Measurements from ENCODE around the gene BPGM. TPM values are rescaled to one million over a fixed set of nuclear protein-coding genes. Genes with fewer than 3 reads are reported as not detected.

The BPGM gene
- total RNA-seq, 1 donor from 2014 or later, result 9.1 TPM

GRCh38 chr7:134690016-134690415, 43.4 kb downstream of the BPGM start:
- Histone ChIP-seq H3K9me3 (no peaks in the 10 kb centered on the region), H3K27ac (peak overlapping the region; percentile 64), H3K27me3 (no peaks in the 10 kb centered on the region), H3K36me3 (no peaks in the 10 kb centered on the region), H3K4me1 (peaks cover 43% of the 10 kb centered on the region), H3K4me3 (peak overlapping the region; percentile 17 to 25)
- DNase-seq (ENCODE audit: extremely low spot score in 2 of 2), result no peak
- TF ChIP-seq POLR2A (IDR thresholded peaks at IDR 0.05), result no peak
- TF ChIP-seq, protein P1, sequence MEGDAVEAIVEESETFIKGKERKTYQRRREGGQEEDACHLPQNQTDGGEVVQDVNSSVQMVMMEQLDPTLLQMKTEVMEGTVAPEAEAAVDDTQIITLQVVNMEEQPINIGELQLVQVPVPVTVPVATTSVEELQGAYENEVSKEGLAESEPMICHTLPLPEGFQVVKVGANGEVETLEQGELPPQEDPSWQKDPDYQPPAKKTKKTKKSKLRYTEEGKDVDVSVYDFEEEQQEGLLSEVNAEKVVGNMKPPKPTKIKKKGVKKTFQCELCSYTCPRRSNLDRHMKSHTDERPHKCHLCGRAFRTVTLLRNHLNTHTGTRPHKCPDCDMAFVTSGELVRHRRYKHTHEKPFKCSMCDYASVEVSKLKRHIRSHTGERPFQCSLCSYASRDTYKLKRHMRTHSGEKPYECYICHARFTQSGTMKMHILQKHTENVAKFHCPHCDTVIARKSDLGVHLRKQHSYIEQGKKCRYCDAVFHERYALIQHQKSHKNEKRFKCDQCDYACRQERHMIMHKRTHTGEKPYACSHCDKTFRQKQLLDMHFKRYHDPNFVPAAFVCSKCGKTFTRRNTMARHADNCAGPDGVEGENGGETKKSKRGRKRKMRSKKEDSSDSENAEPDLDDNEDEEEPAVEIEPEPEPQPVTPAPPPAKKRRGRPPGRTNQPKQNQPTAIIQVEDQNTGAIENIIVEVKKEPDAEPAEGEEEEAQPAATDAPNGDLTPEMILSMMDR (IDR thresholded peaks at IDR 0.05), result peak in 1 of 3 experiments; percentile 67
- intact Hi-C loops (cut with DNase I), result loop anchor here (5.0 to 10.0 kb wide), 4 partner anchors 55 to 262 kb away; no protein-coding TSS in a partner anchor

GRCh38 chr7:134690614-134691504, 44.2 kb downstream of the BPGM start:
- Histone ChIP-seq H3K27ac (peak overlapping the region; percentile 64), H3K27me3 (no peaks in the 10 kb centered on the region), H3K4me1 (peaks cover 52% of the 10 kb centered on the region), H3K4me3 (no peak overlapping the region), H3K9me3 (no peaks in the 10 kb centered on the region), H3K36me3 (no peaks in the 10 kb centered on the region)
- DNase-seq (ENCODE audit: extremely low spot score in 2 of 2), result no peak
- intact Hi-C loops (cut with DNase I), result loop anchor here (5.0 to 10.0 kb wide), 4 partner anchors 54 to 261 kb away; no protein-coding TSS in a partner anchor
- TF ChIP-seq POLR2A (IDR thresholded peaks at IDR 0.05) (no peak), POLR2AphosphoS5 (IDR thresholded peaks at IDR 0.05; ENCODE audit: insufficient read depth in 1 of 2, low read depth in 1 of 2) (no peak)
- TF ChIP-seq, protein P1 (IDR thresholded peaks at IDR 0.05), result no peak

DNA sequence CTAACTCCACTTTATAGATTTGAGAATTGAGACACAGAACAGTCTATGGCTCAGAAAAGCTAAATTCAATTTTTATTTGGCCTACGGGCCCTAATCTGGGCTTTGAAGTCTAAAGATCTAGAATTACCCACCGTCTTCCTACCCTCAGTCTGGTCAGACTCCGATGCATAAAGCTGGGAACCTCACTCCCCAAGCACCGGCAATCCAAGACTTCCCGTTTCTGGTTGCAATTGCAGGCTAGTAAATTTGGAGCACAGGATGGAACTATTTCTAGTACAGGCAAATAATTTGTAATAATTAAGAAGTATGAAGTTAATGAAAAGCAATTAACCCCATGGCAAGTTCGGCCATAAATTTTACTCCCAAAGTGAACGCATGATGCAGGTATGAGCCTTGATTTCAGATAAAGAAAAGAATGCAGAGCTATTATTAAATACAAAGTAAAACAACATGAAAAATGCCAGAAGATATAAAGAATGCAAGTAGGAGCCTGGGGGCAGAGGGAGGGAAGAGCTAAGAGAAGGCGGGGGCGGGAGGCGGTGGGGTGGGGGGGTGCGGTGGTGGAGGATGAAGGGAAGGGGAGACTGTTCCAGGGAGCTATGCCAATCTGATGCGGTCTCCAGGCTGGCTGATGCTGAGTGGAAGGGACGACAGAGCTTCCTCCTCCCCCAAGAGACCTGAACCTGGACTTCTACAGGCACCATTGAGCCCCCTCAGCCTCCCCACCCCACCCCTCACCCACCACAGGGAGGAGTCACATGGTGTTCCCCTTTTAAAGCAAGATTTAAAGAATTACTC, 45.1 kb downstream of the BPGM start:
- no peak for DNase-seq (ENCODE audit: extremely low spot score in 2 of 2)
- no peaks in the 10 kb centered on the region for H3K27me3 ChIP-seq
- no peaks in the 10 kb centered on the region for H3K36me3 ChIP-seq
- no peak overlapping the region for H3K4me3 ChIP-seq
- no peaks in the 10 kb centered on the region for H3K9me3 ChIP-seq
- intact Hi-C loops (cut with DNase I), result loop anchor here (5.0 to 10.0 kb wide), 4 partner anchors 53 to 261 kb away; no protein-coding TSS in a partner anchor
- TF ChIP-seq POLR2A (IDR thresholded peaks at IDR 0.05) (no peak), POLR2AphosphoS5 (IDR thresholded peaks at IDR 0.05; ENCODE audit: insufficient read depth in 1 of 2, low read depth in 1 of 2) (no peak)
- TF ChIP-seq, protein P1 (IDR thresholded peaks at IDR 0.05), result no peak
- peak overlapping the region; percentile 64 for H3K27ac ChIP-seq
- peaks cover 57% of the 10 kb centered on the region for H3K4me1 ChIP-seq

DNA sequence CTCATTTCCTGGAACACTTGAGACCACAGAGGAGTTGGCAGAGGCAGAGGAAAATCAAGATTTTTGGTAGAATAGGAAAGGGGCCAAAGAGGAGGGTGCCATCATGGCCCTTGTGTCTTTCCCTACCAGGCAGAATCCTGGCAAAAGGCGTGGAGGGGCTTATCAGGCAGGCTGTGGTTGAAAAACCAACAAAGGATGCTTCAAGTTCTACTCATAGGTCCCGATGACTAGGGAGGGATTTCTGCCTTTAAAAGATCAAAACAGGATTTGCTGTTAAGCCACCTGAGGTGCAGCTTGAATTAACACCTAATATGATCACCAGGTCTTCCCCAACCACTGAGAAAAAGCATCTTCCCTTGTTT, 45.7 kb downstream of the BPGM start:
- Histone ChIP-seq H3K4me3 (no peak overlapping the region), H3K4me1 (peaks cover 57% of the 10 kb centered on the region), H3K36me3 (no peaks in the 10 kb centered on the region), H3K27ac (peak overlapping the region; percentile 64), H3K27me3 (no peaks in the 10 kb centered on the region), H3K9me3 (no peaks in the 10 kb centered on the region)
- intact Hi-C loops (cut with DNase I), result loop anchor here (5.0 to 10.0 kb wide), 4 partner anchors 52 to 260 kb away; no protein-coding TSS in a partner anchor
- DNase-seq (ENCODE audit: extremely low spot score in 2 of 2), result no peak
- TF ChIP-seq, protein P1 (IDR thresholded peaks at IDR 0.05), result no peak
